Spleen (tissue), 11 donors: ENCODE results near the gene TGFB1. TPM values are rescaled to one million over a fixed set of nuclear protein-coding genes. Genes with fewer than 3 reads are reported as not detected.

ENCODE experiments used
- DNase-seq: peaks from one replicate; pipeline ENCODE4 v3.0.0-alpha.2; 2020
- H3K27ac ChIP-seq, 8 donors: fragments of 200-600 bp; sonication (generic) in 7 of 8; 1 replicate in 4 of 8; 2 replicates in 4 of 8; pipeline versions ENCODE4 v1.5.0 to v1.8.0; 2016 to 2021; ENCODE audit warnings: inconsistent platforms in 4 of 8, mild to moderate bottlenecking in 4 of 8, moderate library complexity in 1 of 8
- H3K27me3 ChIP-seq, 7 donors: fragments of 200-600 bp; sonication (generic) in 6 of 7; replicated peaks in 1 of 7; 1 replicate in 4 of 7; 2 replicates in 3 of 7; pipeline versions ENCODE4 v1.5.0 to v1.8.0; 2016 to 2021; ENCODE audit warnings: inconsistent platforms in 3 of 7, mild to moderate bottlenecking in 1 of 7
- H3K36me3 ChIP-seq, 6 donors: fragments of 200-600 bp; sonication (generic) in 5 of 6; 1 replicate in 4 of 6; 2 replicates in 2 of 6; pipeline versions ENCODE4 v1.5.0 to v1.8.0; 2016 to 2021; ENCODE audit warnings: inconsistent platforms in 2 of 6
- H3K4me1 ChIP-seq, 6 donors: fragments of 200-600 bp; sonication (generic) in 5 of 6; 1 replicate in 3 of 6; 2 replicates in 3 of 6; pipeline versions ENCODE4 v1.5.0 to v1.8.0; 2016 to 2021; ENCODE audit warnings: inconsistent platforms in 3 of 6
- H3K4me3 ChIP-seq, 8 donors: fragments of 200-600 bp; sonication (generic) in 7 of 8; 1 replicate in 4 of 8; 2 replicates in 4 of 8; pipeline versions ENCODE4 v1.5.0 to v1.8.0; 2016 to 2021; ENCODE audit warnings: inconsistent platforms in 4 of 8, mild to moderate bottlenecking in 4 of 8, moderate library complexity in 2 of 8
- H3K9me3 ChIP-seq, 8 donors: fragments of 200-600 bp; sonication (generic) in 7 of 8; 1 replicate in 4 of 8; 2 replicates in 4 of 8; pipeline versions ENCODE4 v1.5.0 to v1.8.0; 2016 to 2021; ENCODE audit warnings: inconsistent platforms in 4 of 8
- CTCF ChIP-seq, 11 experiments: fragments of 200-600 bp in 7 of 11; fragments of 450-650 bp in 4 of 11; sonication (generic) in 4 of 11; IDR thresholded peaks in 8 of 11; conservative IDR thresholded peaks in 3 of 11; 1 replicate in 7 of 11; 2 replicates in 4 of 11; pipeline versions ENCODE4 v1.4.0 to v1.8.0; 2016 to 2021; ENCODE audit warnings: antibody characterized with exemption in 11 of 11, inconsistent platforms in 4 of 11, mild to moderate bottlenecking in 1 of 11
- POLR2A ChIP-seq, 3 donors: fragments of 450-650 bp; IDR thresholded peaks; one replicate each; pipeline ENCODE4 v1.5.1; 2017; ENCODE audit warnings: antibody characterized with exemption in 3 of 3, mild to moderate bottlenecking in 1 of 3
- POLR2AphosphoS5 ChIP-seq, 3 donors: sonication (generic); formaldehyde crosslinking; IDR thresholded peaks; one replicate each; pipeline ENCODE4 v1.5.1; 2017; ENCODE audit warnings: antibody characterized with exemption in 3 of 3
- WGBS, 5 donors: extraction: QIAGEN DNeasy Blood & Tissue Kit in 3 of 5; methylation state at CpG; one replicate each; pipeline versions ENCODE4 v1.1.5 to v1.1.7; 2013 to 2018; 5-methylcytosine and 5-hydroxymethylcytosine counted together
- intact Hi-C: fragments of 100-400 bp; cut with DNase I; formaldehyde crosslinking; loops from one replicate; pipeline ENCODE4 v1.15.0; 2023; ENCODE audit warnings: low total_unique reads
- polyA plus RNA-seq, 3 donors: library from polyadenylated mRNA; stranded (reverse); fragments of 200-250 nt; gene quantifications; one replicate each; pipeline ENCODE4 v1.2.1, GENCODE V29; 2013
- total RNA-seq, 7 donors: library from RNA; depleted of rRNA in 3 of 7; stranded (reverse); fragments of >200 nt in 3 of 7; fragmentation: NEBNext Ultra II Directional in 4 of 7; extraction: Animal tissue kit (Norgen Biotek cat#: 25700) in 4 of 7; gene quantifications; one replicate each; pipeline versions ENCODE4 v1.1.0 to v1.2.1, GENCODE V29; 2016 to 2021
- donor health status: healthy with polysubstance abuse.
- donor health status: DM: no; HTN: no; CAD: no; lungs with moderate emphysema.
- donor health status: DM: no; HTN: no; CAD: no.
- donor health status: Bipolar disorder and iron deficiency.
- donor health status: healthy.
- donor health status: DM: no; HTN: no; CAD: no.
- donor health status: DM: yes; HTN: yes; CAD: no.

TGFB1 gene
- total and polyA plus RNA-seq, 10 donors: 23.0 to 147 (median 106) TPM

- Histone ChIP-seq H3K27ac (peak overlapping the region in 6 of 8 donors; percentile 29 to 98 (median 58)), H3K4me3 (no peak overlapping the region), H3K4me1 (peaks cover 27 to 68% (median 52%) of the 10 kb centered on the region in 6 donors), H3K27me3 (no peaks in the 10 kb centered on the region), H3K36me3 (peaks cover 0 to 9% (median 0%) of the 10 kb centered on the region in 6 donors), H3K9me3 (no peaks in the 10 kb centered on the region)
- TF ChIP-seq POLR2AphosphoS5 (IDR thresholded peaks at IDR 0.05) (peak in 1 of 3 donors; percentile 31), CTCF (IDR thresholded peaks at IDR 0.05 in 8 of 11, conservative IDR thresholded peaks at IDR 0.05 in 3 of 11) (no peak), POLR2A (IDR thresholded peaks at IDR 0.05) (no peak)
- DNase-seq: no peak
- WGBS, 5 donors: 88 to 95% (median 92%) methylated on average over 12 to 13 of the region's 13 CpGs
- intact Hi-C loops: loop anchor here (5.0 kb wide), 1 partner anchor 35 kb away; no protein-coding TSS in a partner anchor
Observed at GRCh38 chr19:41357746-41358145, 4.0 kb upstream of the TGFB1 start.

- H3K27me3 ChIP-seq: no peaks in the 10 kb centered on the region
- intact Hi-C loops: loop anchor here (5.0 kb wide), 1 partner anchor 35 kb away; no protein-coding TSS in a partner anchor
- H3K9me3 ChIP-seq: no peaks in the 10 kb centered on the region
- H3K4me3 ChIP-seq: no peak overlapping the region
- 54 to 67% (median 59%) methylated on average over 11 of the region's 11 CpGs for WGBS, 5 donors
- peaks cover 0 to 9% (median 0%) of the 10 kb centered on the region in 6 donors for H3K36me3 ChIP-seq
- no peak for DNase-seq
- no peak for TF ChIP-seq POLR2A (IDR thresholded peaks at IDR 0.05)
- no peak for TF ChIP-seq CTCF (IDR thresholded peaks at IDR 0.05 in 8 of 11, conservative IDR thresholded peaks at IDR 0.05 in 3 of 11)
- TF ChIP-seq POLR2AphosphoS5 (IDR thresholded peaks at IDR 0.05): no peak
- peak overlapping the region in 7 of 8 donors; percentile 29 to 98 (median 63) for H3K27ac ChIP-seq
- H3K4me1 ChIP-seq: peaks cover 23 to 68% (median 47%) of the 10 kb centered on the region in 6 donors
Observed at GRCh38 chr19:41356984-41357739, 3.4 kb upstream of the TGFB1 start.

- H3K27ac ChIP-seq: peak overlapping the region in 6 of 8 donors; percentile 44 to 98 (median 95)
- TF ChIP-seq POLR2A (IDR thresholded peaks at IDR 0.05): no peak
- TF ChIP-seq CTCF (IDR thresholded peaks at IDR 0.05 in 8 of 11, conservative IDR thresholded peaks at IDR 0.05 in 3 of 11): no peak
- TF ChIP-seq POLR2AphosphoS5 (IDR thresholded peaks at IDR 0.05): no peak
- H3K36me3 ChIP-seq: peaks cover 0 to 3% (median 0%) of the 10 kb centered on the region in 6 donors
- peak; percentile 81 for DNase-seq
- H3K27me3 ChIP-seq: no peaks in the 10 kb centered on the region
- peaks cover 24 to 75% (median 53%) of the 10 kb centered on the region in 6 donors for H3K4me1 ChIP-seq
- 40 to 62% (median 59%) methylated on average over 3 of the region's 3 CpGs for WGBS, 5 donors
- intact Hi-C loops: loop anchor here (5.0 kb wide), 1 partner anchor 34 kb away; no protein-coding TSS in a partner anchor
- no peak overlapping the region for H3K4me3 ChIP-seq
- H3K9me3 ChIP-seq: no peaks in the 10 kb centered on the region
Observed at GRCh38 chr19:41355802-41356201, 2.1 kb upstream of the TGFB1 start.

- peaks cover 31 to 79% (median 60%) of the 10 kb centered on the region in 6 donors for H3K4me1 ChIP-seq
- intact Hi-C loops: loop anchor here (5.0 kb wide), 1 partner anchor 33 kb away; no protein-coding TSS in a partner anchor
- peak overlapping the region in 1 of 8 donors; percentile 99 for H3K4me3 ChIP-seq
- H3K27ac ChIP-seq: peak overlapping the region; percentile 20 to 98 (median 92)
- no peak for TF ChIP-seq POLR2AphosphoS5 (IDR thresholded peaks at IDR 0.05)
- no peak for TF ChIP-seq CTCF (IDR thresholded peaks at IDR 0.05 in 8 of 11, conservative IDR thresholded peaks at IDR 0.05 in 3 of 11)
- no peak for TF ChIP-seq POLR2A (IDR thresholded peaks at IDR 0.05)
- DNase-seq: no peak
- 77 to 90% (median 85%) methylated on average over 1 of the region's 1 CpG for WGBS, 5 donors
- H3K36me3 ChIP-seq: no peaks in the 10 kb centered on the region
- H3K9me3 ChIP-seq: no peaks in the 10 kb centered on the region
- H3K27me3 ChIP-seq: no peaks in the 10 kb centered on the region
Observed at GRCh38 chr19:41355035-41355434, 1.3 kb upstream of the TGFB1 start.
